ENCODE results near the gene CFAP77. TPM values are rescaled to one million over a fixed set of nuclear protein-coding genes. Genes with fewer than 3 reads are reported as not detected.

Gene CFAP77
- total and polyA plus RNA-seq, 2 of the 4 experiments (the other 2 are of a cell fraction) = not detected

- BruUV-seq (replicated peaks) = no TSS peak
- Histone ChIP-seq H4K20me1 (ENCODE audit: insufficient read depth, low read length) (no peaks in the 10 kb centered on the region), H3K27me3 (ENCODE audit: control insufficient read depth, insufficient read depth, low read length) (peaks cover 16% of the 10 kb centered on the region), H2BK120ac (ENCODE audit: low read depth, low read length) (no peak overlapping the region), H3K4me1 (ENCODE audit: control insufficient read depth, insufficient read depth, low read length) (no peaks in the 10 kb centered on the region), H3K56ac (ENCODE audit: extremely low read depth, insufficient read depth, low read length) (no peak overlapping the region), H3K27ac (ENCODE audit: insufficient read depth, low read length) (no peak overlapping the region), H4K8ac (ENCODE audit: low read depth in 2 of 2, low read length in 2 of 2) (no peak overlapping the region), H2AK5ac (ENCODE audit: low read depth, low read length) (no peak overlapping the region), H3K4me3 (ENCODE audit: insufficient read depth, low read depth, low read length) (no peak overlapping the region), H4K5ac (ENCODE audit: low read depth, low read length) (no peak overlapping the region), H3K9ac (ENCODE audit: low read depth, low read length) (no peak overlapping the region), H3K9me1 (ENCODE audit: insufficient read depth, low read length) (no peaks in the 10 kb centered on the region), H2BK5ac (ENCODE audit: low read depth, low read length, poor library complexity, severe bottlenecking) (no peak overlapping the region), H2BK20ac (ENCODE audit: low read depth, low read length) (no peak overlapping the region), H3K79me1 (ENCODE audit: low read depth in 1 of 2, low read length in 2 of 2) (no peaks in the 10 kb centered on the region), H3K9me3 (ENCODE audit: control insufficient read depth, insufficient read depth, low read length) (peaks cover 5% of the 10 kb centered on the region; the same call in 1 of the 2 replicates), H3K14ac (replicated peaks; ENCODE audit: low read depth, low read length) (no peak overlapping the region), H3K4me2 (ENCODE audit: low read depth, low read length) (no peak overlapping the region), H2AK9ac (replicated peaks; ENCODE audit: low read depth, low read length, poor library complexity) (no peak overlapping the region), H4K91ac (ENCODE audit: insufficient read depth, low read depth, low read length) (no peak overlapping the region), H2BK15ac (ENCODE audit: low read depth, low read length) (no peak overlapping the region), H2AFZ (replicated peaks; ENCODE audit: low read length, poor library complexity) (no peak overlapping the region), H3K23ac (ENCODE audit: low read depth, low read length) (no peak overlapping the region), H3K18ac (ENCODE audit: low read depth, low read length) (no peak overlapping the region), H3K4ac (ENCODE audit: low read depth, low read length) (no peak overlapping the region), H3K36me3 (ENCODE audit: control insufficient read depth, insufficient read depth, low read length) (no peaks in the 10 kb centered on the region)
- in situ Hi-C loops (cut with MboI; ENCODE audit: low sequenced_read_pairs) (no loop called here), intact Hi-C loops (cut with micrococcal nuclease) (no loop called here), dilution Hi-C loops (cut with HindIII; ENCODE audit: low sequenced_read_pairs, unreplicated experiment) (no loop called here)
- DNase-seq (no peak), ATAC-seq (ENCODE audit: low read depth) (no peak)
- ChIA-PET POLR2A (ENCODE audit: unreplicated experiment) (no interaction called here), CTCF (no interaction called here)
- TF ChIP-seq MXI1 (IDR thresholded peaks at IDR 0.05; ENCODE audit: borderline replicate concordance, low read depth, low read length) (no peak), CHD1 (IDR thresholded peaks at IDR 0.05; ENCODE audit: low read depth, low read length) (no peak), USF2 (IDR thresholded peaks at IDR 0.05; ENCODE audit: low read depth, low read length) (no peak), RAD21 (IDR thresholded peaks at IDR 0.05; ENCODE audit: low read length) (no peak), MAFK (IDR thresholded peaks at IDR 0.05; ENCODE audit: low read depth, low read length) (no peak), FOS (IDR thresholded peaks at IDR 0.05; ENCODE audit: low read depth, low read length) (no peak), SMC3 (IDR thresholded peaks at IDR 0.05; ENCODE audit: low read depth, low read length) (no peak), BHLHE40 (IDR thresholded peaks at IDR 0.05; ENCODE audit: low read depth, low read length) (no peak), CEBPB (IDR thresholded peaks at IDR 0.05; ENCODE audit: low read depth, low read length) (no peak), RFX5 (IDR thresholded peaks at IDR 0.05; ENCODE audit: low read depth, low read length) (no peak), MAZ (IDR thresholded peaks at IDR 0.05; ENCODE audit: borderline replicate concordance, low read depth, low read length) (no peak), NFE2L2 (IDR thresholded peaks at IDR 0.05; ENCODE audit: low read depth, low read length) (no peak), CTCF (conservative IDR thresholded peaks at IDR 0.05; ENCODE audit: low read depth, low read length) (no peak)
- WGBS, 2 experiments (ENCODE audit: extremely low coverage in 2 of 2, insufficient read length in 1 of 2) = no CpG with 5 or more reads among the region's 12 CpGs
These were observed 127.3 kb downstream of the CFAP77 start for GRCh38 chr9:132537352-132537751.
